Measurements from ENCODE around the gene CYP46A1. TPM values are rescaled to one million over a fixed set of nuclear protein-coding genes. Genes with fewer than 3 reads are reported as not detected.
A peak's percentile ranks its signal among the peaks of the same experiment; 100 is the strongest.

The CYP46A1 gene
- total and polyA plus RNA-seq, 12 donors, result 0.67 to 5.9 (median 2.1) TPM

DNA sequence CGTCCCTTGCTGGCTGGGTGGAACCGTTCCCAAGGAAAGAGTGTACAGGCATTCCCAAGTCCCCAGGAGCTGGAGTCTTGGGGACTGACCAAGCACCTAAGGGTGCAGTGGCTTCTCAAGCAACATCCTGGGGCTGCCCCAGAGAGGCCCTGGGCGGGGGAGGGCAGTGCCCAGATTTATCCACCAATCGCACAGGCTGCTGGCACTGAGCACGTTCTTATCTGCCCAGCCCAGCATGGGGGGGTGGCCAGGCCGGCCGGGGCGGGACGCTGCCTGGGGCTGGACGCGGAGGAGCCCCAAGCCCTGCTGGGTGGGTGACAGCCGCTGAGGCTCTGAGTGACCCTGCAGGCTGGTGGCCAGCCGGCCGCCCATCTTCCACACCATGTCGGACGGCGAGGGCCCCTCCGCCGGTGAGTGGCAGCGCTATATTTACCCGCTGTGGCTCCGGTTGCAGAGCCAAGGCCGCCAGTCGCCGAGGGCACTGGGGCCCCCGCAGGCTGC is 53.4 kb downstream of the CYP46A1 start:
- Histone ChIP-seq H3K27ac (peak overlapping the region in 2 of 5 donors; percentile 31 to 76), H3K9me3 (replicated peaks in 1 of 3) (no peaks in the 10 kb centered on the region), H3K4me3 (peak overlapping the region; percentile 20 to 65 (median 49)), H3K4me1 (replicated peaks in 1 of 2) (peaks cover 16 to 17% of the 10 kb centered on the region in 2 donors), H3K36me3 (replicated peaks in 1 of 2) (no peaks in the 10 kb centered on the region), H3K27me3 (no peaks in the 10 kb centered on the region)
- TF ChIP-seq, protein P1, sequence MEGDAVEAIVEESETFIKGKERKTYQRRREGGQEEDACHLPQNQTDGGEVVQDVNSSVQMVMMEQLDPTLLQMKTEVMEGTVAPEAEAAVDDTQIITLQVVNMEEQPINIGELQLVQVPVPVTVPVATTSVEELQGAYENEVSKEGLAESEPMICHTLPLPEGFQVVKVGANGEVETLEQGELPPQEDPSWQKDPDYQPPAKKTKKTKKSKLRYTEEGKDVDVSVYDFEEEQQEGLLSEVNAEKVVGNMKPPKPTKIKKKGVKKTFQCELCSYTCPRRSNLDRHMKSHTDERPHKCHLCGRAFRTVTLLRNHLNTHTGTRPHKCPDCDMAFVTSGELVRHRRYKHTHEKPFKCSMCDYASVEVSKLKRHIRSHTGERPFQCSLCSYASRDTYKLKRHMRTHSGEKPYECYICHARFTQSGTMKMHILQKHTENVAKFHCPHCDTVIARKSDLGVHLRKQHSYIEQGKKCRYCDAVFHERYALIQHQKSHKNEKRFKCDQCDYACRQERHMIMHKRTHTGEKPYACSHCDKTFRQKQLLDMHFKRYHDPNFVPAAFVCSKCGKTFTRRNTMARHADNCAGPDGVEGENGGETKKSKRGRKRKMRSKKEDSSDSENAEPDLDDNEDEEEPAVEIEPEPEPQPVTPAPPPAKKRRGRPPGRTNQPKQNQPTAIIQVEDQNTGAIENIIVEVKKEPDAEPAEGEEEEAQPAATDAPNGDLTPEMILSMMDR (IDR thresholded peaks at IDR 0.05), result peak in 1 of 6 experiments; percentile 11
- TF ChIP-seq POLR2A (IDR thresholded peaks at IDR 0.05), result no peak
- intact Hi-C loops (cut with DNase I), result no loop called here
- peak; percentile 73 to 85 (median 80) for DNase-seq
- WGBS, 4 donors, result 0 to 10% (median 6%) methylated on average over 7 to 26 of the region's 26 CpGs

DNA sequence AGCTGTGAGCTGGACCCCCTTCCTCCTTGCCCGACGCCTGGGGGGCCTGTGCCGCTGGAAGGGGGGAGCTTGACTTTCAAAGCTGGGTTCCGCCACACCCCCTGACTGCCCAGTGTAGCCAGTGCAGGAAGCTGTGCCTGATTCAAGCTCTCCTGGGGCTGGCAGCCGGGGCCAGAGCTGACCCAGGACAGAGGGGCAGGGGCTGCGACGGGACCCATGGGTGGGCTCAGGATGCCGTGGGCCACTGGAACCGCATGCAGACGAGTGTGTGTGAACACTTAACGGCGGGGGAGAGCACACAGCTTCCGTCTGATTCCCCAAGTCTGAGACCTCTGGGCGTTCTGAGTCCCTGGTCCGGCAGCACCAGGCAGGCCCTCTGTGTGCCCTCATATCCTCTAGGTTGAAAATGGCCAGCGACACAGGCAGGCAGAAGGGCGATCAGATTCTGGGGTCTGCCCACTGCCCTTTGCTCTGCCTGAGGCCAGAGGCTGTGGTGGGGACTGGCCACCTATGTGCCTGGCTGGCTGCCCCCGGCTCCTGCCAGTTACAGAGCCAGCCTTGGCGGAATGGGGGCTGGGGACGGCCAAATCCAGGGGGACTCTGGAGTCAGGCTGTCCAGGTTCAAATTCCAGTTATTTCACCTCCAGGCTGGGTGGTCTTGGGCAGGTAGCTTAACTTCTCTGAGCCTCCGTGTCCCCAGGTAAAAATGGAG is 54.0 kb downstream of the CYP46A1 start:
- peak overlapping the region in 2 of 5 donors; percentile 31 to 76 for H3K27ac ChIP-seq
- no peaks in the 10 kb centered on the region for H3K36me3 ChIP-seq (replicated peaks in 1 of 2)
- intact Hi-C loops (cut with DNase I), result no loop called here
- H3K4me1 ChIP-seq (replicated peaks in 1 of 2), result peaks cover 12 to 14% of the 10 kb centered on the region in 2 donors
- H3K4me3 ChIP-seq, result peak overlapping the region; percentile 20 to 65 (median 49)
- no peak for TF ChIP-seq POLR2A (IDR thresholded peaks at IDR 0.05)
- TF ChIP-seq, protein P1 (IDR thresholded peaks at IDR 0.05), result peak in 1 of 6 experiments; percentile 28
- H3K27me3 ChIP-seq, result no peaks in the 10 kb centered on the region
- WGBS, 4 donors, result 33 to 34% (median 33%) methylated on average over 8 to 21 of the region's 21 CpGs
- H3K9me3 ChIP-seq (replicated peaks in 1 of 3), result no peaks in the 10 kb centered on the region
- DNase-seq, result peak in 2 of 7 donors; percentile 26 to 47

DNA sequence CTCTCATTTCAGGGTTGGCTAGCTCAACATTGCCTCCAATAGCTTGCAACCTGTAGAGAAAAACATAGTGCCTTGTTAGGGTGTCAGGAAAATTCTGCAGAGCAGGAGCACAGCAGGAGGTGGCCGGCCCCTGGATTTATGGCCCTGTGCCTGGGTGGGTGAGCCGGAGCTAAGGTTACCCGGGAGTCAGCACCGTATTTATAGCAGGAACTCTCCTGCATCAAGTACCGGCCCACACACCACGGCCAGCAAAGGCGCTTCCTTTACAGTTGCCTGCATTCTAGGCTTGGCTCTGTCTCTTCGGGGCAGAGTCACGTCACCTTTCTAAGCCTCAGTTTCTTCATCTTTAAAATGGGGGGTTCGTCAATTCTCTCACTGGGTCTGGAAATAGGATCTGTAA is 56.3 kb downstream of the CYP46A1 start:
- no peak overlapping the region for H3K4me3 ChIP-seq

More for the DNA sequence above, 56.3 kb downstream of the CYP46A1 start:
- WGBS, 4 donors, result 64 to 86% (median 72%) methylated on average over 8 to 10 of the region's 10 CpGs
- no peaks in the 10 kb centered on the region for H3K27me3 ChIP-seq
- DNase-seq, result no peak
- H3K27ac ChIP-seq, result no peak overlapping the region
- peaks cover 12 to 14% of the 10 kb centered on the region in 2 donors for H3K4me1 ChIP-seq (replicated peaks in 1 of 2)
- TF ChIP-seq, protein P1 (IDR thresholded peaks at IDR 0.05), result no peak
- no peak for TF ChIP-seq POLR2A (IDR thresholded peaks at IDR 0.05)
- no peaks in the 10 kb centered on the region for H3K9me3 ChIP-seq (replicated peaks in 1 of 3)
- intact Hi-C loops (cut with DNase I), result no loop called here
- H3K36me3 ChIP-seq (replicated peaks in 1 of 2), result no peaks in the 10 kb centered on the region
